Thyroid gland (tissue), 4 donors: ENCODE measurements around the gene SLC24A3. TPM values are rescaled to one million over a fixed set of nuclear protein-coding genes. Genes with fewer than 3 reads are reported as not detected.

Source experiments
- DNase-seq, 2 donors: peaks; one replicate each; pipeline ENCODE4 v3.0.0-alpha.2; 2019
- H3K27ac ChIP-seq, 3 donors: fragments of 200-600 bp; sonication (generic); 1 replicate in 2 of 3; 2 replicates in 1 of 3; pipeline ENCODE4 v1.5.1; 2016 to 2019; ENCODE audit warnings: mild to moderate bottlenecking in 1 of 3, moderate library complexity in 1 of 3
- H3K27me3 ChIP-seq: fragments of 200-600 bp; sonication (generic); one replicate; pipeline ENCODE4 v1.5.1; 2019
- H3K36me3 ChIP-seq, 2 donors: fragments of 200-600 bp; sonication (generic); one replicate each; pipeline ENCODE4 v1.5.1; 2016 to 2019
- H3K4me1 ChIP-seq, 2 donors: fragments of 200-600 bp; sonication (generic); one replicate each; pipeline ENCODE4 v1.5.1; 2017 to 2019
- H3K4me3 ChIP-seq, 3 donors: fragments of 200-600 bp; sonication (generic); replicated peaks in 1 of 3; 1 replicate in 2 of 3; 2 replicates in 1 of 3; pipeline ENCODE4 v1.5.1; 2016; ENCODE audit warnings: mild to moderate bottlenecking in 1 of 3
- H3K9me3 ChIP-seq: fragments of 200-600 bp; sonication (generic); one replicate; pipeline ENCODE4 v1.5.1; 2017
- POLR2A ChIP-seq, 2 donors: fragments of 450-650 bp; IDR thresholded peaks; one replicate each; pipeline ENCODE4 v1.6.1; 2017; ENCODE audit warnings: antibody characterized with exemption in 2 of 2, mild to moderate bottlenecking in 2 of 2, moderate library complexity in 1 of 2
- WGBS, 2 donors: methylation state at CpG; one replicate each; pipeline ENCODE4 v1.1.5; 2017; 5-methylcytosine and 5-hydroxymethylcytosine counted together
- intact Hi-C: fragments of 100-400 bp; cut with DNase I; formaldehyde crosslinking; loops from one replicate; pipeline ENCODE4 v1.15.1; 2023
- total RNA-seq, 4 donors: library from RNA; depleted of rRNA; stranded (reverse); fragments of >200 nt; gene quantifications; one replicate each; pipeline ENCODE4 v1.2.3, GENCODE V29; 2016
- TF ChIP-seq, protein P1 (sequence below), 6 experiments: fragments of 200-600 bp in 3 of 6; fragments of 450-650 bp in 3 of 6; sonication (generic) in 3 of 6; IDR thresholded peaks; one replicate each; pipeline ENCODE4 v1.5.1; 2016 to 2019; ENCODE audit warnings: antibody characterized with exemption in 6 of 6, mild to moderate bottlenecking in 2 of 6, inconsistent platforms in 1 of 6, moderate library complexity in 1 of 6

Gene SLC24A3
- total RNA-seq, 4 donors from 2014 or later: 4.0 to 8.1 (median 6.3) TPM

DNA sequence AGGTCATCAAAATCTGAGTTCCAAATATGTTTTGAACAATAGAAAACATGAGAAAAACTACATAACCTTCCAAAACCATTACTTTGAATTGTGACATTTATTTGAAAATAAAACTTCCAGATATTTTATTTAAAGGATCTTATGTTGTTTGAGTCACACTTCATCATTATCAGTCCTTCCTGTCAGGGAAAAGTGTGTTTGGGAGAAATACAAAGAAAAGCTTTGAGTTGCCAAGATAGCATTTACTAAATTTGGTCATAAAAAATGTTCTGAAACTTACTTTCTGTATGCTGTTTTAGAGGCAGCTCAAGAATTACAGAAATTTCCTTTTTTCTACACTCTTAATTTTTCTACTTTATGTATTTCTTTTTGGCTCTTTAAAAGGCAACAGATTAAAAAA, 337.5 kb downstream of the SLC24A3 start:
- Histone ChIP-seq H3K27ac (no peak overlapping the region), H3K9me3 (no peaks in the 10 kb centered on the region), H3K4me1 (peaks cover 0 to 11% of the 10 kb centered on the region in 2 donors), H3K27me3 (no peaks in the 10 kb centered on the region), H3K4me3 (no peak overlapping the region), H3K36me3 (no peaks in the 10 kb centered on the region)
- no peak for TF ChIP-seq POLR2A (IDR thresholded peaks at IDR 0.05)
- TF ChIP-seq, protein P1, sequence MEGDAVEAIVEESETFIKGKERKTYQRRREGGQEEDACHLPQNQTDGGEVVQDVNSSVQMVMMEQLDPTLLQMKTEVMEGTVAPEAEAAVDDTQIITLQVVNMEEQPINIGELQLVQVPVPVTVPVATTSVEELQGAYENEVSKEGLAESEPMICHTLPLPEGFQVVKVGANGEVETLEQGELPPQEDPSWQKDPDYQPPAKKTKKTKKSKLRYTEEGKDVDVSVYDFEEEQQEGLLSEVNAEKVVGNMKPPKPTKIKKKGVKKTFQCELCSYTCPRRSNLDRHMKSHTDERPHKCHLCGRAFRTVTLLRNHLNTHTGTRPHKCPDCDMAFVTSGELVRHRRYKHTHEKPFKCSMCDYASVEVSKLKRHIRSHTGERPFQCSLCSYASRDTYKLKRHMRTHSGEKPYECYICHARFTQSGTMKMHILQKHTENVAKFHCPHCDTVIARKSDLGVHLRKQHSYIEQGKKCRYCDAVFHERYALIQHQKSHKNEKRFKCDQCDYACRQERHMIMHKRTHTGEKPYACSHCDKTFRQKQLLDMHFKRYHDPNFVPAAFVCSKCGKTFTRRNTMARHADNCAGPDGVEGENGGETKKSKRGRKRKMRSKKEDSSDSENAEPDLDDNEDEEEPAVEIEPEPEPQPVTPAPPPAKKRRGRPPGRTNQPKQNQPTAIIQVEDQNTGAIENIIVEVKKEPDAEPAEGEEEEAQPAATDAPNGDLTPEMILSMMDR (IDR thresholded peaks at IDR 0.05): no peak
- intact Hi-C loops: no loop called here
- DNase-seq: no peak

DNA sequence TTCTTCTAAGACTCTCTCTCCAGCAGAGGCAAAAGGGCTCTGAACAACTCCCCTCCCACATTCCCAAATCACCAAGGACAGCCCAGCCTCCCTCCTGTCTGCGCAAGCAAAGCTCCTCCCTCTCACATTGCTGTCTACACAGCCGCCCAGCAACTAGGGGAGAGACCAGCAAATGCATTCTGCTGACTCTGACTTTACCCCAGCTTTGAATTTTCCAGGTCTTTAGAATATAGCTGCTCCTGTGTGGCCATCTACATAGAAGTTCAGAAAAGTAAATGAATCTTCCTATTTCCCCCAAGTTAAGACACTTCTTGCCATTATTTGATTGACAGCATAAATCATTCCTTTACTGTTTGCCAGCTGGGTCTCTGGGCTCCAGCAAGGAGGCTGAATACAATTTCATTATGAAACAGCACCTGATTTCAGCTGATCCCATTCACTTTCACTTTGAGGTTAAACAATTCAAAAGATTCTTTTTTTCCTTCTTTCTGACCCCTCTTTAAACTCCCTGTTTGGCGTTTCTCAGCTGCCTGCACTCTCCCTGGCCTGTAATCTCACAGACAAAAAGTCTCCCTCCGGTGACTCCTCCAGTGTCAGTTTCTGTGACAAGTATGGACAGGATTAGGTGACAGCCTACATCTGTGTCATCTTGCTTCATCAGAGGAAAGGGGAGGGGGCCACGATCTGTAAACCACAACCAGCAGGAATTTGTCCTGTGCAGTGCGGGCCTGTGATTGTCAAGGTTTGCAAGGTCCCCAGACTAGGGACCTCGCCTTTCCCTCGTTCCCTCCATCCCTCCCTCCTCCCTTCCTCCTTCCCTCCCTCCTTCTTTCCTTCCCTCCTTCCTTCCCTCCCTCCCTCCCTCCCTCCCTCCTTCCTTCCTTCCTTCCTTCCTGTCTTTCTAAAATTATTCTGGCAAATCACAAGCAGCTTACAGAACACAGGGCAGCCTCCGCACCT, 340.1 kb downstream of the SLC24A3 start:
- peak in 1 of 2 donors; percentile 60 for TF ChIP-seq POLR2A (IDR thresholded peaks at IDR 0.05)
- TF ChIP-seq, protein P1 (IDR thresholded peaks at IDR 0.05): peak in 1 of 6 experiments; percentile 8
- Histone ChIP-seq H3K36me3 (no peaks in the 10 kb centered on the region), H3K4me1 (peaks cover 0 to 11% of the 10 kb centered on the region in 2 donors), H3K27ac (peak overlapping the region; percentile 50 to 90 (median 73)), H3K4me3 (no peak overlapping the region), H3K27me3 (no peaks in the 10 kb centered on the region), H3K9me3 (no peaks in the 10 kb centered on the region)
- intact Hi-C loops: no loop called here
- peak; percentile 81 to 82 for DNase-seq
- WGBS, 2 donors: 50 to 52% methylated on average over 9 of the region's 9 CpGs

DNA sequence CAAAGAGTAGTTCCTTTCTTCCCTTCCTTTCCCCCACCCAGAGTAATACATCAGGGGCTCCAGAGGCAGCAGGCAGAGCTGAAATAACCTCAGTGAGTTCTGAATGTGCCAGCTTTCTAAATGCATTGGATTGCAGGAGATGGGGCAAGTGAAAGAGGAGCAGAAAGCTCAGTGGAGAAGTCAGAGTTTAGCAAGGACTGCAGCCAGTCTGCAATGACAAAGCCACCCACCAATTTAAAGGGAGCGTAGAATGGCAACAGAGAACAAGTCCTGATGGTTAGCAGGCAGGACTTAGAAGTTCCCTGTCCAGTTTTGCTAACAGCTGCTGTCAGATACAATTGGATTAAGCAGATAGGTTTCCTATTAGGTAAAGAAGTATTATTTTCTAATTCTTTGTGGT, 342.2 kb downstream of the SLC24A3 start:
- peaks cover 0 to 11% of the 10 kb centered on the region in 2 donors for H3K4me1 ChIP-seq
- intact Hi-C loops: no loop called here
- H3K27me3 ChIP-seq: no peaks in the 10 kb centered on the region
- H3K27ac ChIP-seq: no peak overlapping the region
- no peaks in the 10 kb centered on the region for H3K36me3 ChIP-seq
- WGBS, 2 donors: 95 to 100% methylated on average over 1 of the region's 1 CpG
- no peak for DNase-seq
- no peaks in the 10 kb centered on the region for H3K9me3 ChIP-seq
- no peak overlapping the region for H3K4me3 ChIP-seq
- TF ChIP-seq POLR2A (IDR thresholded peaks at IDR 0.05): no peak
- TF ChIP-seq, protein P1 (IDR thresholded peaks at IDR 0.05): no peak

DNA sequence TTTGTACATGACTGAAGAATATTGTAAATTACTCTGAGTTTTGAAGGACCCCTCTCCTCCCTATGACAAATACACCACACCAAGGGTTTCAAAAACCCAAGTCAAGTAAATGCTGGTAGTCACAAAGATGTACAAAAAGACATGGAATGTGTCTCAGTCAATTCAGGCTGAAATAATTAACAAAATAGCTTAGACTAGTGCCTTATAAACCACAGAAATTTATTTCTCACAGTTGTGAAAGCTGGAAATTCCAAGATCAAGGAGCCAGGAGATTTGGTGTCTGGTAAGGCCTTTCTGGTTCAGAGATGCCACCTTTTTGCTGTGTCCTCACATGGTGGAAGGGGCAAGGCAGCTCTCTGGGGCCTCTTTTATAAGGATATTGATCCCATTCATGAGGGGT, 343.3 kb downstream of the SLC24A3 start:
- no peak for DNase-seq
- no peak overlapping the region for H3K27ac ChIP-seq
- no peaks in the 10 kb centered on the region for H3K36me3 ChIP-seq
- H3K4me3 ChIP-seq: no peak overlapping the region
- intact Hi-C loops: no loop called here
- no peaks in the 10 kb centered on the region for H3K9me3 ChIP-seq
- H3K27me3 ChIP-seq: no peaks in the 10 kb centered on the region
- TF ChIP-seq POLR2A (IDR thresholded peaks at IDR 0.05): no peak
- TF ChIP-seq, protein P1 (IDR thresholded peaks at IDR 0.05): no peak
- H3K4me1 ChIP-seq: peaks cover 0 to 11% of the 10 kb centered on the region in 2 donors

DNA sequence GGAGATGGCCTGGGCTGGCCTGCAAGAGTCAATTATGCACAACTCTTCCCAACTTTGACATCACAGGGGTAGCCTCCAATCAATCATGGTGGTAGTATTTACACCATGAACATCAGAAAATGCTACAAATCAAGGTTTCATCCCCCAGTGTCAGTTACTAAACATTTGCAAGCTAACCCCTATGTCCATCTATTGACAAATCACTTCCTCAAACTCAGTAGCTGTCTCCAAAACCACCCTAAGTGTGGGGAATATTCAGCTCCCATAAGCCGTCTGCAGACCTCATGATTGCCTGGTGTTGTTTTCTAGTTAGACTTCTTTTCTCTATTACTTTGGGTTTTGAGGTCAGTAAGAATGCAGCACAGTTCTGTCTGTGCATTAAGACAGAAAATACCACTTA, 344.8 kb downstream of the SLC24A3 start:
- Histone ChIP-seq H3K27ac (no peak overlapping the region), H3K36me3 (no peaks in the 10 kb centered on the region), H3K4me3 (no peak overlapping the region), H3K4me1 (peaks cover 0 to 5% of the 10 kb centered on the region in 2 donors), H3K9me3 (no peaks in the 10 kb centered on the region), H3K27me3 (no peaks in the 10 kb centered on the region)
- WGBS, 2 donors: 90 to 92% methylated on average over 1 of the region's 1 CpG
- intact Hi-C loops: no loop called here
- DNase-seq: no peak
- no peak for TF ChIP-seq POLR2A (IDR thresholded peaks at IDR 0.05)
- TF ChIP-seq, protein P1 (IDR thresholded peaks at IDR 0.05): no peak
